HCT116 (cell line): ENCODE data around the gene TMTC1. TPM values are rescaled to one million over a fixed set of nuclear protein-coding genes. Genes with fewer than 3 reads are reported as not detected.

Experiments used
- ATAC-seq: fragments of 200-7000 bp; cut with Tn5 transposase; 2 replicates; pipeline ENCODE4 v1.9.1; 2020; ENCODE audit warnings: mild to moderate bottlenecking, moderate library complexity
- BruUV-seq: library from RNA; stranded (reverse); fragments of 400-500 nt; replicated peaks from 2 replicates; lab custom pipeline; 2021; lab: Mats Ljungman, UMichigan
- CTCF ChIA-PET: fragments of 300-600 bp; sonication (Branson Sonifier 250); formaldehyde crosslinking; loops from one replicate; lab custom pipeline; 2021; ENCODE audit warnings: antibody characterized with exemption; lab: Charles Lee
- POLR2A ChIA-PET: fragments of 300-600, 350-600 bp; sonication (Branson Sonifier 250); formaldehyde crosslinking; loops from one replicate; lab custom pipeline; 2021; ENCODE audit warnings: antibody characterized with exemption; lab: Charles Lee
- RAD21 ChIA-PET, 2 experiments: fragments of 300-600 bp; sonication (Branson Sonifier 250); formaldehyde crosslinking; loops; one replicate each; lab custom pipeline; 2023; ENCODE audit warnings: low total read pairs in 2 of 2; ENCODE audit not compliant: uncharacterized antibody in 2 of 2, unreplicated experiment in 2 of 2, low non-redundant PET in 1 of 2; lab: Charles Lee
- DNase-seq: peaks from one replicate; pipeline ENCODE4 v3.0.0-alpha.2; 2010; ENCODE audit warnings: low read depth, low spot score
- H2AFZ ChIP-seq: fragments of 200-600 bp; shearing (Covaris generic), sonication (generic); 2 replicates; pipeline ENCODE4 v1.6.1; 2017; ENCODE audit warnings: low read depth, mixed run types, mixed read lengths, antibody characterized with exemption, low read length; ENCODE audit not compliant: poor library complexity, severe bottlenecking
- H3K27ac ChIP-seq: 2 replicates; pipeline ENCODE4 v1.5.1; 2012; ENCODE audit warnings: low read depth, low read length
- H3K27me3 ChIP-seq: fragments of 200-600 bp; sonication (generic); 2 replicates; pipeline ENCODE4 v1.6.1; 2016; ENCODE audit warnings: mixed run types, low read length, mixed read lengths; ENCODE audit not compliant: insufficient read depth
- H3K36me3 ChIP-seq, 2 experiments: fragments of 200-500 bp in 1 of 2; fragments of 200-600 bp in 1 of 2; sonication (Bioruptor generic) in 1 of 2; sonication (generic) in 1 of 2; 2 replicates each; pipeline versions ENCODE4 v1.5.1 to v1.6.1; 2014 to 2016; ENCODE audit warnings: low read length in 2 of 2, inconsistent platforms in 1 of 2, mixed read lengths in 1 of 2, mixed run types in 1 of 2; ENCODE audit not compliant: insufficient read depth in 2 of 2, control insufficient read depth in 1 of 2
- H3K4me1 ChIP-seq, 2 experiments: fragments of 200-600 bp in 1 of 2; sonication (generic) in 1 of 2; 2 replicates each; pipeline versions ENCODE4 v1.5.1 to v1.6.1; 2012 to 2017; ENCODE audit warnings: low read length in 2 of 2, inconsistent platforms in 1 of 2, mild to moderate bottlenecking in 1 of 2, mixed read lengths in 1 of 2, mixed run types in 1 of 2, moderate library complexity in 1 of 2; ENCODE audit not compliant: insufficient read depth in 2 of 2, control insufficient read depth in 1 of 2
- H3K4me2 ChIP-seq: fragments of 200-600 bp; sonication (generic); 2 replicates; pipeline ENCODE4 v1.6.1; 2017; ENCODE audit warnings: mixed run types, low read length, mixed read lengths
- H3K4me3 ChIP-seq, 2 experiments: fragments of 200-600 bp in 1 of 2; sonication (generic) in 1 of 2; replicated peaks in 1 of 2; 2 replicates each; pipeline ENCODE4 v1.5.1; 2011 to 2016; ENCODE audit warnings: low read length in 2 of 2, control low read depth in 1 of 2, low read depth in 1 of 2, mild to moderate bottlenecking in 1 of 2, mixed read lengths in 1 of 2, mixed run types in 1 of 2
- H3K79me2 ChIP-seq: fragments of 200-600 bp; sonication (generic); 2 replicates; pipeline ENCODE4 v1.6.1; 2017; ENCODE audit warnings: mild to moderate bottlenecking, mixed run types, low read length, moderate library complexity, mixed read lengths; ENCODE audit not compliant: insufficient read depth
- H3K9ac ChIP-seq: fragments of 200-600 bp; sonication (generic); 2 replicates; pipeline ENCODE4 v1.6.1; 2016; ENCODE audit warnings: low read length, mixed read lengths
- H3K9me2 ChIP-seq: fragments of 200-600 bp; sonication (generic), shearing (Covaris generic); 2 replicates; pipeline ENCODE4 v1.6.1; 2017; ENCODE audit warnings: mixed run types, mild to moderate bottlenecking, moderate library complexity; ENCODE audit not compliant: insufficient read depth
- H3K9me3 ChIP-seq, 2 experiments: fragments of 200-500 bp in 1 of 2; fragments of 200-600 bp in 1 of 2; sonication (Bioruptor generic) in 1 of 2; sonication (generic) in 1 of 2; 2 replicates each; pipeline ENCODE4 v1.6.1; 2014 to 2017; ENCODE audit warnings: low read length in 2 of 2, mixed read lengths in 2 of 2, inconsistent platforms in 1 of 2, low read depth in 1 of 2, mild to moderate bottlenecking in 1 of 2, mixed run types in 1 of 2, moderate library complexity in 1 of 2; ENCODE audit not compliant: control insufficient read depth in 1 of 2, insufficient read depth in 1 of 2
- H4K20me1 ChIP-seq: fragments of 200-600 bp; sonication (generic), shearing (Covaris generic); 2 replicates; pipeline ENCODE4 v1.6.1; 2017; ENCODE audit warnings: mixed run types, mild to moderate bottlenecking, moderate library complexity; ENCODE audit not compliant: insufficient read depth
- CBX3 ChIP-seq: IDR thresholded peaks from 2 replicates; pipeline ENCODE4 v1.6.1; 2012; ENCODE audit warnings: low read depth
- CTCF ChIP-seq, 3 experiments: fragments of 200-600 bp in 1 of 3; sonication (generic) in 1 of 3; IDR thresholded peaks in 2 of 3; conservative IDR thresholded peaks in 1 of 3; 2 replicates each; pipeline ENCODE4 v1.5.1; 2012 to 2017; ENCODE audit warnings: low read depth in 2 of 3, low read length in 2 of 3, antibody characterized with exemption in 1 of 3, borderline replicate concordance in 1 of 3, control low read depth in 1 of 3, mild to moderate bottlenecking in 1 of 3, mixed read lengths in 1 of 3, mixed run types in 1 of 3, moderate library complexity in 1 of 3; ENCODE audit not compliant: insufficient read depth in 1 of 3
- EGR1 ChIP-seq: IDR thresholded peaks from 2 replicates; pipeline ENCODE4 v1.6.1; 2012; ENCODE audit warnings: low read depth
- ELF1 ChIP-seq: IDR thresholded peaks from 2 replicates; pipeline ENCODE4 v1.6.1; 2012; ENCODE audit warnings: low read depth, borderline replicate concordance
- EZH2phosphoT487 ChIP-seq: fragments of 200-600 bp; IDR thresholded peaks from 2 replicates; pipeline ENCODE4 v1.6.1; 2018; ENCODE audit warnings: antibody characterized with exemption, borderline replicate concordance
- FOSL1 ChIP-seq: IDR thresholded peaks from 2 replicates; pipeline ENCODE4 v1.6.1; 2012; ENCODE audit warnings: low read depth
- MAX ChIP-seq: IDR thresholded peaks from 2 replicates; pipeline ENCODE4 v1.6.1; 2012
- POLR2A ChIP-seq: IDR thresholded peaks from 2 replicates; pipeline ENCODE4 v1.7.0; 2011; ENCODE audit warnings: borderline replicate concordance; ENCODE audit not compliant: insufficient read depth, insufficient read length; ENCODE audit errors: extremely low read depth
- POLR2AphosphoS5 ChIP-seq: IDR thresholded peaks from 2 replicates; pipeline ENCODE4 v1.6.1; 2011; ENCODE audit warnings: mild to moderate bottlenecking, low read depth, low read length, moderate library complexity
- RAD21 ChIP-seq: IDR thresholded peaks from 2 replicates; pipeline ENCODE4 v1.6.1; 2012; ENCODE audit warnings: low read depth, mild to moderate bottlenecking
- SIN3A ChIP-seq: IDR thresholded peaks from 2 replicates; pipeline ENCODE4 v1.6.1; 2012; ENCODE audit warnings: low read depth
- SP1 ChIP-seq: IDR thresholded peaks from 2 replicates; pipeline ENCODE4 v1.6.1; 2012; ENCODE audit warnings: low read depth
- SRF ChIP-seq: IDR thresholded peaks from 2 replicates; pipeline ENCODE4 v1.6.1; 2012; ENCODE audit warnings: low read depth
- YY1 ChIP-seq: IDR thresholded peaks from 2 replicates; pipeline ENCODE4 v1.6.1; 2011; ENCODE audit warnings: low read length, low read depth, moderate library complexity, mild to moderate bottlenecking; ENCODE audit not compliant: insufficient replicate concordance; ENCODE audit errors: extremely low read depth
- ZBTB33 ChIP-seq: IDR thresholded peaks from 2 replicates; pipeline ENCODE4 v1.6.1; 2011; ENCODE audit warnings: mild to moderate bottlenecking, low read length, moderate library complexity; ENCODE audit not compliant: insufficient replicate concordance; ENCODE audit errors: extremely low read depth
- ZFX ChIP-seq: fragments of 450-650 bp; IDR thresholded peaks from 2 replicates; pipeline ENCODE4 v1.6.1; 2017
- intact Hi-C: fragments of 100-400 bp; cut with micrococcal nuclease; formaldehyde crosslinking; loops from 2 replicates; pipeline ENCODE4 v1.10.0; 2022
- total RNA-seq: library from RNA; stranded (reverse); gene quantifications from one replicate; pipeline ENCODE4 v1.2.1, GENCODE V29; 2021; ENCODE audit not compliant: unreplicated experiment
- TF ChIP-seq, protein P1 (sequence below): IDR thresholded peaks from 2 replicates; pipeline ENCODE4 v1.6.1; 2012; ENCODE audit warnings: low read depth
- TF ChIP-seq, protein P2 (sequence below): IDR thresholded peaks from 2 replicates; pipeline ENCODE4 v1.6.1; 2012

The TMTC1 gene
- total RNA-seq, 1 experiment from 2014 or later: 2.0 TPM

DNA sequence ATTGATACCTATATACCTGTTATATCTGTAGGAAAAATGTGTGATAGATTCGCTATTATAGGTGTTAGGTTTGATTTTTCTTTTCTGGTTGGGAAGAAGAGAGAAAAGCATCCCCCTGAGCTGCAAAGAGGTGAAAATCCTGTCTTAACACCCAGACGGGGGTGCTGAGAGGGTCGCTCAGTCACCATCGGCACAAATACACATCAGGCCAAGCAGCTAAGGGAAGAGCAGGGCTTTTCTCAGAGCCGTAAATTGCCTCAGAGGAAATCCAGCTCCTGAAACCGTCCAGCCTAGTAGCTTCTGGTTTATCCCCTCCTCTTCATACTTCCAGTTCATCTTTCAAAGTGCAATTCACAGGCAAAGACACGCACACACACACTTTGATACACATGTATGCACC lies 175.2 kb downstream of the TMTC1 start:
- CTCF ChIA-PET: no interaction called here
- DNase-seq (no peak), ATAC-seq (no peak)

More for the DNA sequence above, 175.2 kb downstream of the TMTC1 start:
- Histone ChIP-seq H3K4me1 (no peaks in the 10 kb centered on the region), H3K27ac (no peak overlapping the region)
- no peak for TF ChIP-seq CBX3
- no peak for TF ChIP-seq YY1
- TF ChIP-seq EZH2phosphoT487: no peak
- no peak for TF ChIP-seq POLR2AphosphoS5
- TF ChIP-seq SRF: no peak
- TF ChIP-seq POLR2A: no peak
- no peak for TF ChIP-seq FOSL1
- TF ChIP-seq ELF1: no peak
- no peak for TF ChIP-seq EGR1
- TF ChIP-seq MAX: no peak
- TF ChIP-seq ZFX: no peak
- no peak for TF ChIP-seq SP1
- TF ChIP-seq, protein P1, sequence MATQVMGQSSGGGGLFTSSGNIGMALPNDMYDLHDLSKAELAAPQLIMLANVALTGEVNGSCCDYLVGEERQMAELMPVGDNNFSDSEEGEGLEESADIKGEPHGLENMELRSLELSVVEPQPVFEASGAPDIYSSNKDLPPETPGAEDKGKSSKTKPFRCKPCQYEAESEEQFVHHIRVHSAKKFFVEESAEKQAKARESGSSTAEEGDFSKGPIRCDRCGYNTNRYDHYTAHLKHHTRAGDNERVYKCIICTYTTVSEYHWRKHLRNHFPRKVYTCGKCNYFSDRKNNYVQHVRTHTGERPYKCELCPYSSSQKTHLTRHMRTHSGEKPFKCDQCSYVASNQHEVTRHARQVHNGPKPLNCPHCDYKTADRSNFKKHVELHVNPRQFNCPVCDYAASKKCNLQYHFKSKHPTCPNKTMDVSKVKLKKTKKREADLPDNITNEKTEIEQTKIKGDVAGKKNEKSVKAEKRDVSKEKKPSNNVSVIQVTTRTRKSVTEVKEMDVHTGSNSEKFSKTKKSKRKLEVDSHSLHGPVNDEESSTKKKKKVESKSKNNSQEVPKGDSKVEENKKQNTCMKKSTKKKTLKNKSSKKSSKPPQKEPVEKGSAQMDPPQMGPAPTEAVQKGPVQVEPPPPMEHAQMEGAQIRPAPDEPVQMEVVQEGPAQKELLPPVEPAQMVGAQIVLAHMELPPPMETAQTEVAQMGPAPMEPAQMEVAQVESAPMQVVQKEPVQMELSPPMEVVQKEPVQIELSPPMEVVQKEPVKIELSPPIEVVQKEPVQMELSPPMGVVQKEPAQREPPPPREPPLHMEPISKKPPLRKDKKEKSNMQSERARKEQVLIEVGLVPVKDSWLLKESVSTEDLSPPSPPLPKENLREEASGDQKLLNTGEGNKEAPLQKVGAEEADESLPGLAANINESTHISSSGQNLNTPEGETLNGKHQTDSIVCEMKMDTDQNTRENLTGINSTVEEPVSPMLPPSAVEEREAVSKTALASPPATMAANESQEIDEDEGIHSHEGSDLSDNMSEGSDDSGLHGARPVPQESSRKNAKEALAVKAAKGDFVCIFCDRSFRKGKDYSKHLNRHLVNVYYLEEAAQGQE: no peak
- no peak for TF ChIP-seq ZBTB33
- TF ChIP-seq SIN3A: no peak
- TF ChIP-seq RAD21: no peak
- TF ChIP-seq CTCF (IDR thresholded peaks at IDR 0.05 in 2 of 3, conservative IDR thresholded peaks at IDR 0.05 in 1 of 3; ENCODE audit: borderline replicate concordance in 1 of 3, insufficient read depth in 1 of 3, low read depth in 2 of 3, low read length in 2 of 3): no peak
- TF ChIP-seq, protein P2, sequence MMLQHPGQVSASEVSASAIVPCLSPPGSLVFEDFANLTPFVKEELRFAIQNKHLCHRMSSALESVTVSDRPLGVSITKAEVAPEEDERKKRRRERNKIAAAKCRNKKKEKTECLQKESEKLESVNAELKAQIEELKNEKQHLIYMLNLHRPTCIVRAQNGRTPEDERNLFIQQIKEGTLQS: no peak
- TF ChIP-seq, all 23 proteins: peak for 0
- ChIA-PET RAD21 (no interaction called here), POLR2A (no interaction called here)
- no TSS peak for BruUV-seq
- H3K36me3 ChIP-seq: no peaks in the 10 kb centered on the region
- intact Hi-C loops: no loop called here
- no peak overlapping the region for H3K4me2 ChIP-seq
- peaks cover 6% of the 10 kb centered on the region; the same call in 1 of the 2 replicates for H3K27me3 ChIP-seq
- no peaks in the 10 kb centered on the region for H3K79me2 ChIP-seq
- H2AFZ ChIP-seq: no peak overlapping the region
- H3K9ac ChIP-seq: no peak overlapping the region
- no peak overlapping the region for H3K4me3 ChIP-seq
- H3K9me2 ChIP-seq: no peaks in the 10 kb centered on the region; the same call in 1 of the 2 replicates
- H4K20me1 ChIP-seq: no peaks in the 10 kb centered on the region
- no peaks in the 10 kb centered on the region for H3K9me3 ChIP-seq
